K562 (cell line): Measurements from ENCODE around the gene ZFYVE28. TPM values are rescaled to one million over a fixed set of nuclear protein-coding genes. Genes with fewer than 3 reads are reported as not detected.

Experiments
- ARID1B ChIP-seq: fragments of 450-650 bp; IDR thresholded peaks from 2 replicates; pipeline ENCODE4 v1.6.1; 2016; ENCODE audit warnings: antibody characterized with exemption, mild to moderate bottlenecking, inconsistent platforms
- ATF1 ChIP-seq, 2 experiments: fragments of 450-650 bp in 1 of 2; IDR thresholded peaks; 2 replicates each; pipeline ENCODE4 v1.6.1; 2016; ENCODE audit warnings: missing compliant biosample characterization in 1 of 2, missing genetic modification characterization in 1 of 2
- ATF3 ChIP-seq, 2 experiments: fragments of 450-650 bp in 1 of 2; sonication (generic) in 1 of 2; formaldehyde crosslinking in 1 of 2; IDR thresholded peaks in 1 of 2; conservative IDR thresholded peaks in 1 of 2; 2 replicates each; pipeline versions ENCODE4 v1.6.1 to v1.8.1; 2016 to 2023; ENCODE audit warnings: mild to moderate bottlenecking in 2 of 2, moderate library complexity in 2 of 2, inconsistent platforms in 1 of 2, missing genetic modification reagents in 1 of 2
- CBFA2T3 ChIP-seq: fragments of 450-650 bp; IDR thresholded peaks from 2 replicates; pipeline ENCODE4 v1.6.1; 2017
- CBX5 ChIP-seq: IDR thresholded peaks from 2 replicates; pipeline ENCODE4 v1.6.1; 2014; ENCODE audit warnings: low read depth, borderline replicate concordance
- CHD1 ChIP-seq: fragments of 200-600 bp; sonication (generic); IDR thresholded peaks from one replicate; pipeline ENCODE4 v1.6.1; 2012; ENCODE audit warnings: mild to moderate bottlenecking, moderate library complexity, low read length, inconsistent platforms
- CTBP1 ChIP-seq: fragments of 450-650 bp; IDR thresholded peaks from 2 replicates; pipeline ENCODE4 v1.6.1; 2016; ENCODE audit warnings: borderline replicate concordance
- ETV5 ChIP-seq: sonication (generic); formaldehyde crosslinking; IDR thresholded peaks from 2 replicates; pipeline ENCODE4 v1.4.0; 2020; ENCODE audit warnings: low read depth, mild to moderate bottlenecking, missing genetic modification reagents
- HDAC2 ChIP-seq: fragments of 450-650 bp; IDR thresholded peaks from 2 replicates; pipeline ENCODE4 v1.6.1; 2016; ENCODE audit warnings: mild to moderate bottlenecking
- ID3 ChIP-seq, 2 experiments: fragments of 250-450 bp in 1 of 2; fragments of 450-650 bp in 1 of 2; sonication (Bioruptor Pico) in 1 of 2; IDR thresholded peaks; 2 replicates each; pipeline versions ENCODE4 v1.6.1 to v1.8.0; 2016 to 2021; ENCODE audit warnings: mild to moderate bottlenecking in 2 of 2, moderate library complexity in 2 of 2, missing compliant biosample characterization in 1 of 2, missing genetic modification characterization in 1 of 2
- MCM3 ChIP-seq: fragments of 450-650 bp; IDR thresholded peaks from 2 replicates; pipeline ENCODE4 v1.6.1; 2016
- MNT ChIP-seq, 2 experiments: fragments of 450-650 bp; conservative IDR thresholded peaks; 2 replicates each; pipeline ENCODE4 v1.6.1; 2017; ENCODE audit warnings: mild to moderate bottlenecking in 2 of 2, moderate library complexity in 2 of 2
- POLR2B ChIP-seq: fragments of 450-650 bp; IDR thresholded peaks from 2 replicates; pipeline ENCODE4 v1.6.1; 2018; ENCODE audit warnings: low read depth; ENCODE audit not compliant: partially characterized antibody
- PTBP1 ChIP-seq: fragments of 200-400 bp; formaldehyde crosslinking; IDR thresholded peaks from 2 replicates; pipeline ENCODE4 v1.6.1; 2017; ENCODE audit warnings: low read depth, low read length
- RFX7 ChIP-seq: fragments of 250-450 bp; sonication (Bioruptor Pico); IDR thresholded peaks from 2 replicates; pipeline ENCODE4 v1.5.1; 2021; ENCODE audit warnings: mild to moderate bottlenecking
- SMAD2 ChIP-seq: fragments of 150-350 bp; IDR thresholded peaks from 2 replicates; pipeline ENCODE4 v1.6.1; 2014; ENCODE audit warnings: low read depth, mild to moderate bottlenecking, low read length
- ZBTB7A ChIP-seq: IDR thresholded peaks from 2 replicates; pipeline ENCODE4 v1.6.1; 2011; ENCODE audit warnings: low read depth, mild to moderate bottlenecking, low read length, moderate library complexity, borderline replicate concordance; ENCODE audit not compliant: control insufficient read depth
- ZNF12 ChIP-seq: sonication (generic); formaldehyde crosslinking; IDR thresholded peaks from 2 replicates; pipeline ENCODE4 v1.4.0; 2020; ENCODE audit warnings: mild to moderate bottlenecking, missing genetic modification reagents
- ZNF282 ChIP-seq: sonication (generic); formaldehyde crosslinking; IDR thresholded peaks from 2 replicates; pipeline ENCODE4 v1.8.1; 2023; ENCODE audit warnings: missing genetic modification reagents
- ZNF511 ChIP-seq: sonication (generic); formaldehyde crosslinking; IDR thresholded peaks from 2 replicates; pipeline ENCODE4 v1.8.0; 2022; ENCODE audit warnings: mild to moderate bottlenecking, missing genetic modification reagents
- polyA plus RNA-seq, 8 experiments: library from polyadenylated mRNA; depleted of rRNA in 4 of 8; stranded (reverse) in 5 of 8; unstranded in 3 of 8; fragments of >200 nt; fragmentation: Nextera tagmentation in 2 of 8; fragmentation: Illumina TruSeq in 1 of 8; extraction: Ambion mirVana in 2 of 8; extraction: Trizol in 1 of 8; gene quantifications; 2 replicates each; pipeline versions ENCODE4 v1.2.1 to v1.2.3, GENCODE V29; 2011 to 2014; ENCODE audit warnings: inconsistent platforms in 1 of 8, missing spikeins in 1 of 8
- total RNA-seq, 7 experiments: library from RNA; depleted of rRNA in 6 of 7; stranded (reverse); fragments of >200 nt in 6 of 7; fragmentation: Illumina TruSeq in 2 of 7; extraction: Trizol in 2 of 7; gene quantifications; 2 replicates each; pipeline versions ENCODE4 v1.2.1 to v1.2.3, GENCODE V29; 2011 to 2021; ENCODE audit warnings: low replicate concordance in 1 of 7
- TF ChIP-seq, protein P1 (sequence below): fragments of 250-450 bp; sonication (Bioruptor Pico); IDR thresholded peaks from 2 replicates; pipeline ENCODE4 v1.8.0; 2021; ENCODE audit warnings: moderate library complexity, mild to moderate bottlenecking, inconsistent platforms

ZFYVE28 gene
- total and polyA plus RNA-seq, 9 of the 15 experiments (the other 6 are each of a cell fraction or from before 2014, with no cell fraction given), result 1.3 to 24.8 (median 8.9) TPM

DNA sequence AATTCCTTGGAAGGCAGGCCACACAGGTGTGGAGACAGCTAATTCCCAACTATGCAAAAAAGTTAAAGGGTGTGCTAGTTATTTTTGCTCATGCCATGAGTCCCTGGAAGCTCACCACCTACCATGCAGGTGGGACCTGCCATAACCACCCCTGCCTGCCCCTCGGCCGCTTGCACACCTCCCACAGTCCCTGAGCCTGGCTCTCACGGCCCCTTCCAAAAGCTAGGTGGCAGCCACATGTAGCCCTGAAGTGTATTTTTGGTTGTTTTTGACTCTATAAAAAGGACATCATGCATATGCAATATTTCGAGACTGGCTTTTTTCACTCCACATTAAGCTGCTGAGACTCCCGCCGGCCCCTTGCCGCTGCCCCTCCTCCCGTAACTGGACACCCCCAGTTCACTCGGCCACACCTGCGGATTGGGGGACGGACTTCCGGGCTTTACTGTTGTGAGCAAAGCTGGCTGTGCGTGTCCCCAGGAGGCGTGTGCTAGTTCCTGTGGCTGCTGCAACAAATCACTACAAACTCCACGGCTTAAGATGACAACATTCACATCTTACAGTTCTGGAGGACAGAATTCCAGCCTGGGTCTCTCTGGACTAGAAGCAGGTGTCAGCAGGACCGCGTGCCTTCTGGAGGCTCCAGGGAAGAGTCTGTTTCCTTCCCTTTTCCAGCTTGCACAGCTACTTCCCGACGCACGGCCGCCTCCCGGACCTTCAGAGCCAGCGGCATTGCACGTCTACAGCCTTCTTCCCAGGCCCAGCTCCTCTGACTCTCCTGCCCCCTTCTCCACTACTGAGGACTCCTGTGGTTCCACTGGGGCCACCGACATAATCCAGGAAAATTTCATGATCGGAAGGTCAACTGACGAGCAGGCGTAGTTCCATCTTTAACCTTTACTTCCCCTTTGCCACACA is 24.8 kb downstream of the ZFYVE28 start (continued):
- no peak for TF ChIP-seq ZNF282
- TF ChIP-seq MCM3, result no peak
- no peak for TF ChIP-seq ATF1 (CRISPR knock-in tag; IDR thresholded peaks at IDR 0.05)
- peak; percentile 37; the same call in 1 of the 2 replicates for TF ChIP-seq ATF1 (tag; IDR thresholded peaks at IDR 0.05)
- peak; percentile 45; the same call in 1 of the 2 replicates for TF ChIP-seq ETV5 (CRISPR knock-in tag)
- TF ChIP-seq, protein P1, sequence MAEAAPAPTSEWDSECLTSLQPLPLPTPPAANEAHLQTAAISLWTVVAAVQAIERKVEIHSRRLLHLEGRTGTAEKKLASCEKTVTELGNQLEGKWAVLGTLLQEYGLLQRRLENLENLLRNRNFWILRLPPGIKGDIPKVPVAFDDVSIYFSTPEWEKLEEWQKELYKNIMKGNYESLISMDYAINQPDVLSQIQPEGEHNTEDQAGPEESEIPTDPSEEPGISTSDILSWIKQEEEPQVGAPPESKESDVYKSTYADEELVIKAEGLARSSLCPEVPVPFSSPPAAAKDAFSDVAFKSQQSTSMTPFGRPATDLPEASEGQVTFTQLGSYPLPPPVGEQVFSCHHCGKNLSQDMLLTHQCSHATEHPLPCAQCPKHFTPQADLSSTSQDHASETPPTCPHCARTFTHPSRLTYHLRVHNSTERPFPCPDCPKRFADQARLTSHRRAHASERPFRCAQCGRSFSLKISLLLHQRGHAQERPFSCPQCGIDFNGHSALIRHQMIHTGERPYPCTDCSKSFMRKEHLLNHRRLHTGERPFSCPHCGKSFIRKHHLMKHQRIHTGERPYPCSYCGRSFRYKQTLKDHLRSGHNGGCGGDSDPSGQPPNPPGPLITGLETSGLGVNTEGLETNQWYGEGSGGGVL (CRISPR knock-in tag), result no peak
- no peak for TF ChIP-seq PTBP1
- no peak for TF ChIP-seq ATF3 (IDR thresholded peaks at IDR 0.05)
- TF ChIP-seq ATF3 (CRISPR knock-in tag; conservative IDR thresholded peaks at IDR 0.05), result no peak
- 0 out of 2 replicates have a peak, but pooled peaks have one; percentile 6 for TF ChIP-seq ARID1B
- TF ChIP-seq ZNF511, result no peak
- 0 out of 2 replicates have a peak, but pooled peaks have one; percentile 60 for TF ChIP-seq HDAC2
- no peak for TF ChIP-seq POLR2B
- TF ChIP-seq MNT (conservative IDR thresholded peaks at IDR 0.05), result peak; percentile 54 to 69; a peak in 3 of 4 replicates
- TF ChIP-seq CBFA2T3, result no peak
- TF ChIP-seq CHD1, result peak; percentile 34
- TF ChIP-seq ZBTB7A, result peak; percentile 39; the same call in 1 of the 2 replicates
- 0 out of 2 replicates have a peak, but pooled peaks have one; percentile 25 for TF ChIP-seq CBX5
- no peak for TF ChIP-seq SMAD2
- TF ChIP-seq CTBP1, result 0 out of 2 replicates have a peak, but pooled peaks have one; percentile 30
- TF ChIP-seq ID3 (CRISPR knock-in tag; IDR thresholded peaks at IDR 0.05), result no peak
- TF ChIP-seq ID3 (tag; IDR thresholded peaks at IDR 0.05), result peak; percentile 61; the same call in 1 of the 2 replicates
- TF ChIP-seq ZNF12 (CRISPR knock-in tag), result no peak
- TF ChIP-seq RFX7 (CRISPR knock-in tag), result no peak
